Measurements from ENCODE around the gene APCDD1L.

APCDD1L gene

GRCh38 chr20:58467572-58468527, 47.3 kb downstream of the APCDD1L start:
- DNase-seq (ENCODE audit: low spot score) = peak; percentile 27

GRCh38 chr20:58466729-58467571, 48.2 kb downstream of the APCDD1L start:
- no peak for DNase-seq (ENCODE audit: low spot score)

- DNase-seq (ENCODE audit: low spot score) = no peak
Observed at GRCh38 chr20:58466095-58466708, 49.0 kb downstream of the APCDD1L start.

- no peak for DNase-seq (ENCODE audit: low spot score)
Observed at GRCh38 chr20:58464838-58465237, 50.4 kb downstream of the APCDD1L start.

- no peak for DNase-seq (ENCODE audit: low spot score)
Observed at GRCh38 chr20:58463256-58463655, 51.9 kb downstream of the APCDD1L start.

GRCh38 chr20:58461899-58462298, 53.3 kb downstream of the APCDD1L start:
- DNase-seq (ENCODE audit: low spot score) = no peak

- no peak for DNase-seq (ENCODE audit: low spot score)
Observed at GRCh38 chr20:58461104-58461503, 54.1 kb downstream of the APCDD1L start.

- no peak for DNase-seq (ENCODE audit: low spot score)
Observed at GRCh38 chr20:58459058-58459750, 56.0 kb downstream of the APCDD1L start.

GRCh38 chr20:58458342-58459057, 56.7 kb downstream of the APCDD1L start:
- DNase-seq (ENCODE audit: low spot score) = no peak

- peak; percentile 78 for DNase-seq (ENCODE audit: low spot score)
Observed at GRCh38 chr20:58457083-58457695, 58.0 kb downstream of the APCDD1L start.

GRCh38 chr20:58454460-58454859, 60.7 kb downstream of the APCDD1L start:
- DNase-seq (ENCODE audit: low spot score) = no peak

- no peak for DNase-seq (ENCODE audit: low spot score)
Observed at GRCh38 chr20:58453391-58453790, 61.8 kb downstream of the APCDD1L start.

- no peak for DNase-seq (ENCODE audit: low spot score)
Observed at GRCh38 chr20:58452667-58453255, 62.4 kb downstream of the APCDD1L start.

GRCh38 chr20:58450254-58450653, 64.9 kb downstream of the APCDD1L start:
- no peak for DNase-seq (ENCODE audit: low spot score)

GRCh38 chr20:58449681-58450221, 65.4 kb downstream of the APCDD1L start:
- peak; percentile 98 for DNase-seq (ENCODE audit: low spot score)

GRCh38 chr20:58448958-58449357, 66.2 kb downstream of the APCDD1L start:
- peak; percentile 86 for DNase-seq (ENCODE audit: low spot score)

GRCh38 chr20:58447511-58448391, 67.4 kb downstream of the APCDD1L start:
- peak; percentile 89 for DNase-seq (ENCODE audit: low spot score)

GRCh38 chr20:58446960-58447265, 68.3 kb downstream of the APCDD1L start:
- DNase-seq (ENCODE audit: low spot score) = no peak
